ENCODE results near the gene VAV2. TPM values are rescaled to one million over a fixed set of nuclear protein-coding genes. Genes with fewer than 3 reads are reported as not detected.
"Not testable (repeated sequence)": the region's sequence is repeated elsewhere in the genome, so short reads cannot be mapped to it uniquely, and the experiment has no call there.

Gene VAV2
- total RNA-seq, 3 donors from 2014 or later: 29.4 to 34.8 (median 34.5) TPM

GRCh38 chr9:133928248-133928764, 63.8 kb downstream of the VAV2 start:
- ATAC-seq (no peak), DNase-seq (no peak)
- TF ChIP-seq CTCF (IDR thresholded peaks at IDR 0.05): no peak
- no peaks in the 10 kb centered on the region for H3K36me3 ChIP-seq (ENCODE audit: low read depth)
- no peaks in the 10 kb centered on the region for H3K9me3 ChIP-seq
- no peak overlapping the region for H3K4me3 ChIP-seq
- peaks cover 5% of the 10 kb centered on the region for H3K4me1 ChIP-seq (ENCODE audit: low read depth)
- intact Hi-C loops (cut with DNase I, micrococcal nuclease): no loop called here

GRCh38 chr9:133927041-133927440, 65.1 kb downstream of the VAV2 start:
- TF ChIP-seq CTCF (IDR thresholded peaks at IDR 0.05): no peak
- intact Hi-C loops (cut with DNase I, micrococcal nuclease): no loop called here
- no peak for ATAC-seq
- H3K9me3 ChIP-seq: no peaks in the 10 kb centered on the region
- H3K4me1 ChIP-seq (ENCODE audit: low read depth): no peaks in the 10 kb centered on the region
- H3K4me3 ChIP-seq: no peak overlapping the region
- no peak for DNase-seq
- H3K36me3 ChIP-seq (ENCODE audit: low read depth): no peaks in the 10 kb centered on the region

GRCh38 chr9:133926165-133926856, 65.8 kb downstream of the VAV2 start:
- no peak for ATAC-seq
- no peaks in the 10 kb centered on the region for H3K4me1 ChIP-seq (ENCODE audit: low read depth)
- TF ChIP-seq CTCF (IDR thresholded peaks at IDR 0.05): no peak
- no peaks in the 10 kb centered on the region for H3K36me3 ChIP-seq (ENCODE audit: low read depth)
- intact Hi-C loops (cut with DNase I, micrococcal nuclease): no loop called here
- H3K9me3 ChIP-seq: no peaks in the 10 kb centered on the region
- no peak for DNase-seq
- no peak overlapping the region for H3K4me3 ChIP-seq

- no peak for TF ChIP-seq CTCF (IDR thresholded peaks at IDR 0.05)
These were observed 67.7 kb downstream of the VAV2 start for GRCh38 chr9:133924453-133924852.

GRCh38 chr9:133923608-133924007, 68.5 kb downstream of the VAV2 start:
- ATAC-seq; H3K4me1 ChIP-seq (ENCODE audit: low read depth); H3K4me3 ChIP-seq; DNase-seq; H3K9me3 ChIP-seq; intact Hi-C loops (cut with DNase I, micrococcal nuclease); H3K36me3 ChIP-seq (ENCODE audit: low read depth): not testable (repeated sequence)

More at GRCh38 chr9:133924453-133924852, 67.7 kb downstream of the VAV2 start:
- no peaks in the 10 kb centered on the region for H3K36me3 ChIP-seq (ENCODE audit: low read depth)
- ATAC-seq: no peak
- no peaks in the 10 kb centered on the region for H3K9me3 ChIP-seq
- DNase-seq: no peak
- intact Hi-C loops (cut with DNase I, micrococcal nuclease): no loop called here
- no peaks in the 10 kb centered on the region for H3K4me1 ChIP-seq (ENCODE audit: low read depth)
- no peak overlapping the region for H3K4me3 ChIP-seq

GRCh38 chr9:133921866-133922265, 70.3 kb downstream of the VAV2 start:
- H3K36me3 ChIP-seq (ENCODE audit: low read depth): no peaks in the 10 kb centered on the region
- DNase-seq (no peak), ATAC-seq (no peak)
- intact Hi-C loops (cut with DNase I, micrococcal nuclease): no loop called here
- H3K9me3 ChIP-seq: no peaks in the 10 kb centered on the region
- TF ChIP-seq CTCF (IDR thresholded peaks at IDR 0.05): no peak
- no peaks in the 10 kb centered on the region for H3K4me1 ChIP-seq (ENCODE audit: low read depth)
- no peak overlapping the region for H3K4me3 ChIP-seq
